Lower lobe of right lung (tissue), 2 donors: Measurements from ENCODE around the gene PSAT1. TPM values are rescaled to one million over a fixed set of nuclear protein-coding genes. Genes with fewer than 3 reads are reported as not detected.

Source experiments
- ATAC-seq, 2 donors: fragments of 200-7000 bp; cut with Tn5 transposase; one replicate each; pipeline ENCODE4 v1.9.1; 2020 to 2022; ENCODE audit warnings: mild to moderate bottlenecking in 2 of 2, moderate library complexity in 2 of 2
- DNase-seq: peaks from one replicate; pipeline ENCODE4 v3.0.0-alpha.2; 2020
- H3K27ac ChIP-seq: fragments of 200-600 bp; one replicate; pipeline ENCODE4 v1.8.0; 2022
- H3K27me3 ChIP-seq: fragments of 200-600 bp; one replicate; pipeline ENCODE4 v1.8.0; 2022; ENCODE audit warnings: low read depth
- H3K36me3 ChIP-seq: fragments of 200-600 bp; one replicate; pipeline ENCODE4 v1.8.0; 2022; ENCODE audit warnings: mild to moderate bottlenecking
- H3K4me1 ChIP-seq: fragments of 200-600 bp; one replicate; pipeline ENCODE4 v1.8.0; 2022
- H3K4me3 ChIP-seq: fragments of 200-600 bp; one replicate; pipeline ENCODE4 v1.8.0; 2022; ENCODE audit warnings: mild to moderate bottlenecking
- H3K9me3 ChIP-seq: fragments of 200-600 bp; one replicate; pipeline ENCODE4 v1.8.0; 2022
- intact Hi-C: fragments of 100-400 bp; cut with DNase I; formaldehyde crosslinking; loops from one replicate; pipeline ENCODE4 v1.11.0; 2022
- total RNA-seq: library from RNA; stranded (reverse); fragmentation: NEBNext Ultra II Directional; extraction: Animal tissue kit (Norgen Biotek cat#: 25700); gene quantifications from one replicate; pipeline ENCODE4 v1.2.1, GENCODE V29; 2021
- TF ChIP-seq, protein P1 (sequence below): fragments of 200-600 bp; IDR thresholded peaks from one replicate; pipeline ENCODE4 v1.8.0; 2022; ENCODE audit warnings: antibody characterized with exemption, mild to moderate bottlenecking
- donor health status: DM: no; HTN: yes; CAD: no; lungs with severe emphysema.

The PSAT1 gene
- total RNA-seq, 1 donor from 2014 or later = 10.4 TPM

DNA sequence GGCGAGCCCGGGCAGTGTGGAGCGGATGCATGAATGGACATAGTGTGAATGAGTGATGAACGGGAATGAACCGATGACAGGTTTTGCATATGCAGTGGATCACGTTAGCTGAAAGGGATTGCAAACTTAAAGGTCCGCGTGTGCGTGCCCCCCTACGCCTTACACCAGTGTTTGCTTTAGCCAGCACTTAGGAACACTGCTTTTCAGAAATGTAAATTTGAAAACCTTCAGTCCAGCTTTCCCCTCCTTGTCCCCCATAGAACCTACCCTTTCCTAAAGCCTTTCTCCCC is 692 bp downstream of the PSAT1 start:
- H3K9me3 ChIP-seq = no peaks in the 10 kb centered on the region
- DNase-seq = no peak
- H3K27ac ChIP-seq = no peak overlapping the region
- H3K4me1 ChIP-seq = peaks cover 28% of the 10 kb centered on the region
- ATAC-seq = no peak
- TF ChIP-seq, protein P1, sequence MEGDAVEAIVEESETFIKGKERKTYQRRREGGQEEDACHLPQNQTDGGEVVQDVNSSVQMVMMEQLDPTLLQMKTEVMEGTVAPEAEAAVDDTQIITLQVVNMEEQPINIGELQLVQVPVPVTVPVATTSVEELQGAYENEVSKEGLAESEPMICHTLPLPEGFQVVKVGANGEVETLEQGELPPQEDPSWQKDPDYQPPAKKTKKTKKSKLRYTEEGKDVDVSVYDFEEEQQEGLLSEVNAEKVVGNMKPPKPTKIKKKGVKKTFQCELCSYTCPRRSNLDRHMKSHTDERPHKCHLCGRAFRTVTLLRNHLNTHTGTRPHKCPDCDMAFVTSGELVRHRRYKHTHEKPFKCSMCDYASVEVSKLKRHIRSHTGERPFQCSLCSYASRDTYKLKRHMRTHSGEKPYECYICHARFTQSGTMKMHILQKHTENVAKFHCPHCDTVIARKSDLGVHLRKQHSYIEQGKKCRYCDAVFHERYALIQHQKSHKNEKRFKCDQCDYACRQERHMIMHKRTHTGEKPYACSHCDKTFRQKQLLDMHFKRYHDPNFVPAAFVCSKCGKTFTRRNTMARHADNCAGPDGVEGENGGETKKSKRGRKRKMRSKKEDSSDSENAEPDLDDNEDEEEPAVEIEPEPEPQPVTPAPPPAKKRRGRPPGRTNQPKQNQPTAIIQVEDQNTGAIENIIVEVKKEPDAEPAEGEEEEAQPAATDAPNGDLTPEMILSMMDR = no peak
- peak overlapping the region; percentile 67 for H3K4me3 ChIP-seq
- H3K27me3 ChIP-seq = peaks cover 39% of the 10 kb centered on the region
- H3K36me3 ChIP-seq = no peaks in the 10 kb centered on the region
- intact Hi-C loops = no loop called here

DNA sequence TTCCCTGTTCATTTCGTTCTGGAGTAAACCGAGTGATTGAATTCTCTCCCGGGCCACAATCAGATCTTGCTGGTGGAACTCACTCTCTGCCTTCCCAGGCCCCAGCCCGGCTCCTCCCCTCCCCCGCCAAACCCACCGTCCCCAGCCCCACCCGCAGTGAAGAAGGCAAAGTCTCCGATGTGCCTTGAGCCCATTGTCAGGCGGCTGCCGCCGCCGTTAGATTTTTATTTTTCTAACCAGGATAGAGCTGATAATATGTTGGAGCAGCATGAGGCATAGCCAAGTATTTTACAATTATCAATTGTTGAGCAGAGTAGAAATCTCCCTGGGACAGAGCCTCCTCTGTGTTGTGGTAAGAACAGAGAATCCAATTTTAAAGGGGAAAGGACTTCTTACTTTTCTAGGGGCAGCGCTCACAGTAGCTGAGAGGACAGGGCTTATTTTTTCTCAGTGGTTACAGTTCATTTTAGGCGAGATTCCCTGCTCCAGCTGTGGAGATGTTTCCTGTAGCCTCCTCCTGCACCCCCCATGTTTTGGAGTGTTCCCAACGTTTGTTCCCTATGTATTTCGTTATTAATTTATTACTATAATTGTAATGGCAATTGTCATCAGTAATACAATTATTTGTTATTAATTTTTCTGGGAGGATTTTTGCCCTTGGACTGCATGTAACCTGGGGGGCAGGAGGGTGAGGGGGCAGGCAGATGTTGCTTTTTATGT is 1.3 kb downstream of the PSAT1 start:
- TF ChIP-seq, protein P1 = no peak
- Histone ChIP-seq H3K9me3 (no peaks in the 10 kb centered on the region), H3K27ac (no peak overlapping the region), H3K27me3 (peaks cover 39% of the 10 kb centered on the region), H3K4me1 (peaks cover 28% of the 10 kb centered on the region), H3K4me3 (peak overlapping the region; percentile 67), H3K36me3 (no peaks in the 10 kb centered on the region)
- DNase-seq = no peak
- no peak for ATAC-seq
- intact Hi-C loops = no loop called here

DNA sequence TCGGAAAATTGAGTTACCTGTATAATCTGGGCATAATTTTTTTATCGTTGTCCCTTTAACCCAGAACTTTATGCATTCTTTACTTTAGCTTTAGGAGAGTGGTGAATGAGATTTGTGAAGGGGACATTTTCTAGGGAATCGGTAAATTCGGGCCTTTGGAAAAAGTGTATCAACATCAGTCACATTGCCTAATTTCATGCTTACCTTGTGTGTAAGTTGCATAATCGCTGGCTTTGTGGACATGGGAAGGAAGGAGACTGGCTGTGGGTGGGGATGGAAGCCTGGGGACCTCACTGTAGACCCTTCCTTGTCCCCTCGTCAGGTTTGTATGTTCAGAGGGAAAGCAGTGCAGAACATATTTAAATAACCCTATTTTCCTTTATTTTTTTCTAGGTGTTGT is 3.3 kb downstream of the PSAT1 start:
- TF ChIP-seq, protein P1 = no peak
- no peak for DNase-seq
- H3K27me3 ChIP-seq = peaks cover 39% of the 10 kb centered on the region
- no peak overlapping the region for H3K4me3 ChIP-seq
- intact Hi-C loops = no loop called here
- no peak for ATAC-seq
- H3K27ac ChIP-seq = no peak overlapping the region
- H3K9me3 ChIP-seq = no peaks in the 10 kb centered on the region
- no peaks in the 10 kb centered on the region for H3K36me3 ChIP-seq
- H3K4me1 ChIP-seq = peaks cover 28% of the 10 kb centered on the region

DNA sequence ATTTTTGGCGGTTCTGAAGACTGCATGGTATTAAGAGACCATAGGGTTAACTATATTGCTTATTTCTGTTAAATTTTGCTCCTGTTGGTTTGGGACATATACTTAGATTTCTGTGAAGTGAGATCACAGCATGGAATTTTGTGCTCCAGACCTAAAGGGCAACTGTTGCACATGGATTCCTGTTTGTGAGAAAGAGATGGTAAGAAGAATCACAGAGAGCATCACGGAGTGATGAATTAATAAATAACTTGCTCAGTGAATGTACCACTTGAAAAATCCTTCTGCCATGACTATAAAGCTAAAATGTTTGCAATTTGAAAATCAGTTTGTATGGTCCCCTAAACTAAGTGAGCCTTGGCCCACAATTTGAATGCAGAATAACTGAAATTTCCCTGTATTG is 4.5 kb downstream of the PSAT1 start:
- intact Hi-C loops = no loop called here
- ATAC-seq = no peak
- TF ChIP-seq, protein P1 = no peak

DNA sequence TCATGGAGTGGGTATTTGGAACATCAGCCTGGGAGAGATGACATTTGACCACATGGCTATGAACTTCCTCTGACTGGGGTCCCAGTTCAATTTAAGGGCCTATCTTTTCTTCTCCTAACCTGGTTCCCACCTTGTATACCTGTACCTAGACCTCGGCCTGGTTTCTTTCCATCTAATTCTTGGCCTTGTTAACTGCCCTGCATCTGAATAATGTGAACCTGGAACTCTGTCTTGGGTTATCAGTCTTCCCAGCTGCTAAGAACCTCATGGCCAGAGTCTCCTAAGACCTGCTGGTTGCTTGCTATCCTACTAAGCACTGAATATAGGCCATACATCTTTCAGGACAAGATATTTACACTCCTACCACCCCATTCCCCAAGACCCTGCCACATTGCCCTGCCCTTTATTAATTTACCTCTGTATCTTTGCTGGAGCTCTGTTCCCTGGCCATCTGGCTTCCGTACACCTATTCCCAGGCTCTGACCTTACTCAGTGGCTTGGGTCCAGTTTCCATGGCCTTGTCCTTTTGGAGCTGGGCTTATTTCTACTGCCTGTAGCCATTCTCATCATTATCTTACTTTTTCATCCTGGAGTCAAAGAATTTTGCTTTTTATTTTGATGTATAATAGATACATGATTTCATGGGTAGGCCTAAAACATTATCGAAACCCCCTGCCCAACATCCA is 6.6 kb downstream of the PSAT1 start:
- peaks cover 22% of the 10 kb centered on the region for H3K27me3 ChIP-seq
- intact Hi-C loops = no loop called here
- no peak for ATAC-seq
- H3K27ac ChIP-seq = no peak overlapping the region
- H3K36me3 ChIP-seq = peaks cover 3% of the 10 kb centered on the region
- H3K4me1 ChIP-seq = peaks cover 1% of the 10 kb centered on the region
- DNase-seq = no peak
- no peaks in the 10 kb centered on the region for H3K9me3 ChIP-seq
- no peak overlapping the region for H3K4me3 ChIP-seq
- TF ChIP-seq, protein P1 = no peak

More for the DNA sequence above, 4.5 kb downstream of the PSAT1 start:
- H3K4me1 ChIP-seq = peaks cover 21% of the 10 kb centered on the region
- no peak overlapping the region for H3K27ac ChIP-seq
- DNase-seq = no peak
- H3K27me3 ChIP-seq = peaks cover 39% of the 10 kb centered on the region
- H3K4me3 ChIP-seq = no peak overlapping the region
- H3K36me3 ChIP-seq = peaks cover 2% of the 10 kb centered on the region
- H3K9me3 ChIP-seq = no peaks in the 10 kb centered on the region
